GM21619 (cell line): ENCODE measurements around the gene TNFAIP2.

Source experiments
- ATAC-seq: cut with Tn5 transposase; IDR thresholded peaks from one replicate; pipeline ENCODE4 v1.9.1; 2021; ENCODE audit not compliant: unreplicated experiment

Gene TNFAIP2

GRCh38 chr14:103133210-103134140 lies 10.2 kb downstream of the TNFAIP2 start:
- ATAC-seq = no peak

GRCh38 chr14:103134405-103134804 lies 11.1 kb downstream of the TNFAIP2 start:
- no peak for ATAC-seq

- no peak for ATAC-seq
These were observed 11.7 kb downstream of the TNFAIP2 start for GRCh38 chr14:103134919-103135318.

- ATAC-seq = no peak
These were observed 12.3 kb downstream of the TNFAIP2 start for GRCh38 chr14:103135333-103136260.

GRCh38 chr14:103136388-103137271 lies 13.4 kb downstream of the TNFAIP2 start:
- no peak for ATAC-seq

GRCh38 chr14:103137689-103138300 lies 14.5 kb downstream of the TNFAIP2 start:
- no peak for ATAC-seq

- no peak for ATAC-seq
These were observed 15.3 kb downstream of the TNFAIP2 start for GRCh38 chr14:103138301-103139131.

- no peak for ATAC-seq
These were observed 16.1 kb downstream of the TNFAIP2 start for GRCh38 chr14:103139132-103140025.

- peak; percentile 48 for ATAC-seq
These were observed 17.3 kb downstream of the TNFAIP2 start for GRCh38 chr14:103140316-103141109.

GRCh38 chr14:103141117-103141796 lies 18.0 kb downstream of the TNFAIP2 start:
- ATAC-seq = peak; percentile 20

- ATAC-seq = no peak
These were observed 18.8 kb downstream of the TNFAIP2 start for GRCh38 chr14:103142026-103142425.

GRCh38 chr14:103142721-103143302 lies 19.6 kb downstream of the TNFAIP2 start:
- no peak for ATAC-seq

GRCh38 chr14:103143506-103143905 lies 20.2 kb downstream of the TNFAIP2 start:
- ATAC-seq = no peak

GRCh38 chr14:103144085-103144484 lies 20.8 kb downstream of the TNFAIP2 start:
- ATAC-seq = no peak

GRCh38 chr14:103146141-103146709 lies 23.0 kb downstream of the TNFAIP2 start:
- no peak for ATAC-seq
